Mesendoderm (in vitro differentiated cells): ENCODE measurements around the gene CXCR3.
A peak's percentile ranks its signal among the peaks of the same experiment; 100 is the strongest.

ENCODE experiments used
- DNase-seq: peaks from one replicate; pipeline ENCODE4 v3.0.0; 2013
- H2AK5ac ChIP-seq: 2 replicates; pipeline ENCODE4 v1.6.1; 2013; ENCODE audit warnings: low read length, inconsistent platforms
- H2BK120ac ChIP-seq: 2 replicates; pipeline ENCODE4 v1.6.1; 2013; ENCODE audit warnings: low read depth, mild to moderate bottlenecking, low read length, moderate library complexity, mixed read lengths
- H2BK15ac ChIP-seq: replicated peaks from 2 replicates; pipeline ENCODE4 v1.6.1; 2013; ENCODE audit warnings: low read depth, mild to moderate bottlenecking, moderate library complexity
- H2BK5ac ChIP-seq: 2 replicates; pipeline ENCODE4 v1.6.1; 2013; ENCODE audit warnings: low read length, inconsistent platforms
- H3K18ac ChIP-seq: 2 replicates; pipeline ENCODE4 v1.6.1; 2013; ENCODE audit warnings: mild to moderate bottlenecking, low read length, mixed read lengths
- H3K23ac ChIP-seq: one replicate; pipeline ENCODE4 v1.6.1; 2013; ENCODE audit warnings: low read length
- H3K27ac ChIP-seq: 2 replicates; pipeline ENCODE4 v1.5.1; 2013; ENCODE audit warnings: low read depth, mild to moderate bottlenecking, inconsistent platforms, low read length, moderate library complexity
- H3K27me3 ChIP-seq: 2 replicates; pipeline ENCODE4 v1.6.1; 2013; ENCODE audit warnings: low read length, control low read depth, mild to moderate bottlenecking, inconsistent platforms; ENCODE audit not compliant: insufficient read depth, poor library complexity
- H3K36me3 ChIP-seq: 2 replicates; pipeline ENCODE4 v1.6.1; 2013; ENCODE audit warnings: low read length, inconsistent platforms; ENCODE audit not compliant: control insufficient read depth, insufficient read depth
- H3K4ac ChIP-seq: one replicate; pipeline ENCODE4 v1.6.1; 2013; ENCODE audit warnings: low read depth, mild to moderate bottlenecking, low read length, moderate library complexity
- H3K4me1 ChIP-seq: 2 replicates; pipeline ENCODE4 v1.6.1; 2013; ENCODE audit warnings: low read depth, low read length, inconsistent platforms; ENCODE audit not compliant: control insufficient read depth
- H3K4me2 ChIP-seq: 2 replicates; pipeline ENCODE4 v1.6.1; 2013; ENCODE audit warnings: low read length
- H3K4me3 ChIP-seq: 2 replicates; pipeline ENCODE4 v1.5.1; 2013; ENCODE audit warnings: mild to moderate bottlenecking, low read length
- H3K56ac ChIP-seq: one replicate; pipeline ENCODE4 v1.6.1; 2013; ENCODE audit warnings: low read length
- H3K79me1 ChIP-seq: 2 replicates; pipeline ENCODE4 v1.6.1; 2013; ENCODE audit warnings: low read length, inconsistent platforms
- H3K79me2 ChIP-seq: 2 replicates; pipeline ENCODE4 v1.6.1; 2013; ENCODE audit warnings: mild to moderate bottlenecking, low read length; ENCODE audit not compliant: control insufficient read depth, insufficient read depth
- H3K9ac ChIP-seq: 2 replicates; pipeline ENCODE4 v1.6.1; 2013; ENCODE audit warnings: low read length, inconsistent platforms
- H4K5ac ChIP-seq: one replicate; pipeline ENCODE4 v1.6.1; 2013; ENCODE audit warnings: low read length
- H4K8ac ChIP-seq: one replicate; pipeline ENCODE4 v1.6.1; 2013; ENCODE audit warnings: low read depth, mild to moderate bottlenecking, control low read depth, low read length, moderate library complexity
- WGBS: extraction: QIAGEN DNeasy Blood & Tissue Kit; methylation state at CpG from one replicate; pipeline ENCODE4 v1.1.7; 2013; ENCODE audit warnings: low lambda C conversion rate, missing lambda C conversion rate; ENCODE audit not compliant: insufficient coverage; ENCODE audit errors: extremely low coverage; 5-methylcytosine and 5-hydroxymethylcytosine counted together

The CXCR3 gene

DNA sequence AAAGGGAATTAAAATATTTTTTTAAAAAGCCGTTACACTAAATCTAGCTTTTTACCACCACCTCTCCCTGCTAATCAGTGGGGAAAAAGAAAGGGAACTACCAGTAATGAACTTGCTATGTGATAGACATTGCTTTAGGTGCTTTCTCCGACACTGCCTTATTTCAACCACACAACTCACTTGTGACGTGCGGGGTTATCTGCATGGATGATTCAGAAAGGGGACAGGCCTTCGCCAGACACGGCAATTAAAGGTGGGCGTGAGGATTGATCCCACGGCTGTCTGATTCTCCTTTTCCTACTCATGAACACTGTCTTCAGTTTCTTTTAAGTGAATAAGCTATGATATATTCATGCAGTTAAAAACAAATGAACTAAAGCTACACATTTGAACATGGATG lies 882 bp upstream of the CXCR3 start:
- Histone ChIP-seq H3K56ac (no peak overlapping the region), H3K23ac (no peak overlapping the region), H2BK5ac (no peak overlapping the region), H4K5ac (no peak overlapping the region), H2BK120ac (no peak overlapping the region), H3K4me3 (no peak overlapping the region), H3K4me1 (no peaks in the 10 kb centered on the region), H3K27me3 (no peaks in the 10 kb centered on the region), H3K79me1 (no peaks in the 10 kb centered on the region), H3K4me2 (no peak overlapping the region), H3K18ac (no peak overlapping the region), H3K79me2 (no peaks in the 10 kb centered on the region), H3K27ac (no peak overlapping the region), H2AK5ac (no peak overlapping the region), H2BK15ac (no peak overlapping the region), H4K8ac (no peak overlapping the region), H3K36me3 (no peaks in the 10 kb centered on the region), H3K9ac (no peak overlapping the region), H3K4ac (no peak overlapping the region)
- WGBS, result no CpG with 5 or more reads among the region's 8 CpGs
- DNase-seq, result no peak

DNA sequence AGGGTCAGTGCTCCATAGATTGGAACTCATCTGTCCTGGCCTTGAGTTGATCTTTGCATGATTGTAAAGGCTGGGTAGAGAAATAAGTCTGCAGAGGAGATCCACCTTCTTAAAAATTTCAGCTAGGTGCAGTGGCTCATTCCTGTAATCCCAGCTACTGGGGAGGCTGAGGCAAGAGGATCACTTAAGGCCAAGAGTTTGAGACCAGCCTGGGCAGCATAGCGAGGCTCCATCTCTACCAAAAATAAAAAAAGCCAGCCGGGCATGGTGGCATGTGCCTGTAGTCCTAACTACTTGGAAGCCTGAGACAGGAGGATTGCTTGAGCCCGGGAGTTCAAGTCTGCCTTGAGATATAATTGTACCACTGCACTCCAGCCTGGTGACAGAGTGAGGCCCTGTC lies 476 bp upstream of the CXCR3 start:
- Histone ChIP-seq H3K36me3 (no peaks in the 10 kb centered on the region), H2AK5ac (no peak overlapping the region), H3K27me3 (no peaks in the 10 kb centered on the region), H3K4ac (no peak overlapping the region), H3K9ac (no peak overlapping the region), H2BK5ac (no peak overlapping the region), H3K18ac (no peak overlapping the region), H4K5ac (no peak overlapping the region), H4K8ac (no peak overlapping the region), H2BK120ac (no peak overlapping the region), H3K27ac (no peak overlapping the region), H2BK15ac (no peak overlapping the region), H3K4me1 (no peaks in the 10 kb centered on the region), H3K79me2 (no peaks in the 10 kb centered on the region), H3K79me1 (no peaks in the 10 kb centered on the region), H3K4me2 (no peak overlapping the region), H3K56ac (no peak overlapping the region), H3K4me3 (no peak overlapping the region), H3K23ac (no peak overlapping the region)
- WGBS, result no CpG with 5 or more reads among the region's 3 CpGs
- DNase-seq, result no peak

DNA sequence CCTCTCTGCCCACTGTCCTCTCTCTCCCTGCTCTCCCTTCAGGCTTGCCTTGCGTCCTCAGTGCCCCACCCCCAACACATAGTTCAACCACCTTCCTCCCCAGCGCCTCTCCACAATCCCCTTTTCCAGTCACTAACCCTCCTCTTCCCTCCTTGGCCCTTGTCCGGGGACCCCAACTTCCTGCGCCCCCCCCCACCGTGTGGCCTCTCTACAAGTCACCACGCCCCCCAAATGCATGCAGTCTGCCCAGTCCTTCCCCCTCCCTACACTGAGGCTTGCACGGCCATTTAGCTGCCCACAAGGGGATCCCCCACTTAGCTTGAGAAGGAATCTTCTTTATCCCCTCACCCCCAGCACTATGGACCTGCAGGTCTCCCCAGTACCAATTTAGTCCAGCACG lies 569 bp downstream of the CXCR3 start:
- Histone ChIP-seq H3K56ac (no peak overlapping the region), H2AK5ac (no peak overlapping the region), H3K79me2 (no peaks in the 10 kb centered on the region), H3K4ac (no peak overlapping the region), H3K4me2 (no peak overlapping the region), H3K23ac (no peak overlapping the region), H3K27ac (no peak overlapping the region), H3K4me3 (no peak overlapping the region), H3K4me1 (no peaks in the 10 kb centered on the region), H2BK5ac (no peak overlapping the region), H2BK120ac (no peak overlapping the region), H3K18ac (no peak overlapping the region), H2BK15ac (no peak overlapping the region), H3K79me1 (no peaks in the 10 kb centered on the region), H3K36me3 (no peaks in the 10 kb centered on the region), H4K5ac (no peak overlapping the region), H3K9ac (no peak overlapping the region), H4K8ac (no peak overlapping the region), H3K27me3 (no peaks in the 10 kb centered on the region)
- no CpG with 5 or more reads among the region's 8 CpGs for WGBS
- DNase-seq, result no peak

DNA sequence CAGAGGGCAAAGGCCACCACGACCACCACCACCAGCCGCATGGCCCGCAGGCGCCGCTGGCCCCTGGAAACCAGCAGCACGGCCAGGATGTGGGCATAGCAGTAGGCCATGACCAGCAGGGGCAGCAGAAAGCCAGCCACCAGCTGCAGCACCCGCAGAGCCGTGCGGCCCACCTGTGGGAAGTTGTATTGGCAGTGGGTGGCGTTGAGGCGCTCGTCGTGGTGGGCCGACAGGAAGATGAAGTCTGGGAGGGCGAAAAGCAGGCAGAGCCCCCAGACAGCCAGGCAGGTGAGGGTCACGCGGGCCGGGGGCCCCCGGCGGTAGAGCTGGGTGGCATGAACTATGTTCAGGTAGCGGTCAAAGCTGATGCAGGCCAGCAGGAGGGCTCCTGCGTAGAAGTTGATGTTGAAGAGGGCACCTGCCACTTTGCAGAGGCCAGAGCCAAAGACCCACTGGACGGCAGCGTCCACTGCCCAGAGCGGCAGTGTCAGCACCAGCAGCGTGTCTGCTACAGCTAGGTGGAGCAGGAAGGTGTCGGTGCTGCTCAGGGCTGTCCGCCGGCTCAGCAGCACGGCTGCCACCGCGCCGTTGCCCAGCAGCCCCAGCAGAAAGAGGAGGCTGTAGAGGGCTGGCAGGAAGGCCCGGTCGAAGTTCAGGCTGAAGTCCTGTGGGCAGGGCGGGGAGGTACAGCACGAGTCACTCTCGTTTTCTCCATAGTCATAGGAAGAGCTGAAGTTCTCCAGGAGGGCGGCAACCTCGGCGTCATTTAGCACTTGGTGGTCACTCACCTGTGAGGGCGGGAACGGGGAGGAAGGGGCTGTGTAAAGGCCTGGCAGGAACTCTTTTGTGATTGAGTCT lies 1.4 kb downstream of the CXCR3 start:
- H3K56ac ChIP-seq, result no peak overlapping the region
- no peak overlapping the region for H3K4ac ChIP-seq
- H3K4me2 ChIP-seq, result no peak overlapping the region
- WGBS, result no CpG with 5 or more reads among the region's 43 CpGs
- no peak overlapping the region for H4K8ac ChIP-seq
- no peak overlapping the region for H2BK120ac ChIP-seq
- no peaks in the 10 kb centered on the region for H3K36me3 ChIP-seq
- H3K23ac ChIP-seq, result no peak overlapping the region
- H3K27me3 ChIP-seq, result no peaks in the 10 kb centered on the region
- H3K4me3 ChIP-seq, result no peak overlapping the region
- H3K79me2 ChIP-seq, result no peaks in the 10 kb centered on the region
- no peak overlapping the region for H3K9ac ChIP-seq
- H4K5ac ChIP-seq, result no peak overlapping the region
- H2BK15ac ChIP-seq, result no peak overlapping the region
- no peaks in the 10 kb centered on the region for H3K79me1 ChIP-seq
- H3K4me1 ChIP-seq, result no peaks in the 10 kb centered on the region
- no peak overlapping the region for H3K27ac ChIP-seq
- DNase-seq, result peak; percentile 13
- no peak overlapping the region for H3K18ac ChIP-seq
- H2BK5ac ChIP-seq, result no peak overlapping the region
- no peak overlapping the region for H2AK5ac ChIP-seq

DNA sequence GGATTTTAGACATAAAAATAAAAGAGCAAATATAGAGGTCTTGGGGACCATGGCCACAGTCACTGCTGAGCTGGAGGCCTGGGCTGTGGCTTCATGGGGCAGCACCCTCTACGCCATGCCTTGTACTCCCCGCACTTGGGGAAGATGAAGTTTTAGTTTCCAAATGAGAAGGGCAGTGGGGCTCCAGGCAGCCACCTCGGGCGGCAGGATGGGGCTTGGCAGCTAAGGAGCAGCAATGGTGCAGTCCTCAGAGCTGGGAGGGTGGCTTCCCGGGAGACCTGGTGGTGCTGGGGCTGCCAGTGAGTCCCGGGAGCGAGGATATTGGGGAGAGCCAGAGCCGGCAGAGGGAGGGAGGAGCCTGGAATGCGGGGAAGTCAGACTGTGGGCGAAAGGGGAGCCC lies 2.4 kb downstream of the CXCR3 start:
- Histone ChIP-seq H2BK15ac (no peak overlapping the region), H4K5ac (no peak overlapping the region), H3K27ac (no peak overlapping the region), H3K23ac (no peak overlapping the region), H3K4ac (no peak overlapping the region), H2AK5ac (no peak overlapping the region), H3K36me3 (no peaks in the 10 kb centered on the region), H3K9ac (no peak overlapping the region), H3K56ac (no peak overlapping the region), H3K4me1 (no peaks in the 10 kb centered on the region), H3K18ac (no peak overlapping the region), H2BK120ac (no peak overlapping the region), H3K79me1 (no peaks in the 10 kb centered on the region), H3K4me3 (no peak overlapping the region), H3K79me2 (no peaks in the 10 kb centered on the region), H2BK5ac (no peak overlapping the region), H3K4me2 (no peak overlapping the region), H3K27me3 (no peaks in the 10 kb centered on the region), H4K8ac (no peak overlapping the region)
- WGBS, result no CpG with 5 or more reads among the region's 10 CpGs
- DNase-seq, result no peak

DNA sequence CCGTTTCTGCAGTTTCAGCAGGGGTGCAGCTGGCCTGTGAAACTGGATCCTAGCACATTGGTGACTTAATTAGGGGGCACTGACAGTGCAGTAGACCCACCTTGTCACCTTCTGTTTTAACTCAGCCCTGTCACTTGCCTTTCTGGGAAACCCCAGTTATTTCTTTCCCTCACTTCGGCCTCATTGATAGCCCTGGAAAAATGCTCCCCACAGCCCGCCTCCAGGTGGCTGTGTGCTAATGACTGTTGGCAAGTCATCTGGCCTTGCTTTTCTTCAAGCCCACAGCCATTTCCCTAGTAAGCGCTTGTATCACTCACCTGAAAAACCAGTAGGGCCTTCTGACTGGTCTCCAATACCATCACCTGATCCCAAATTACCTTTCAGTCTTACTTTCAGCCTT lies 3.3 kb downstream of the CXCR3 start:
- Histone ChIP-seq H3K27ac (no peak overlapping the region), H3K4me2 (no peak overlapping the region), H3K4me1 (no peaks in the 10 kb centered on the region), H3K4me3 (no peak overlapping the region), H4K8ac (no peak overlapping the region), H2BK5ac (no peak overlapping the region), H2BK120ac (no peak overlapping the region), H3K36me3 (no peaks in the 10 kb centered on the region), H2AK5ac (no peak overlapping the region), H3K9ac (no peak overlapping the region), H3K27me3 (no peaks in the 10 kb centered on the region), H3K79me1 (no peaks in the 10 kb centered on the region), H3K23ac (no peak overlapping the region), H3K4ac (no peak overlapping the region), H2BK15ac (no peak overlapping the region), H3K79me2 (no peaks in the 10 kb centered on the region), H3K56ac (no peak overlapping the region), H4K5ac (no peak overlapping the region), H3K18ac (no peak overlapping the region)
- DNase-seq, result no peak
- WGBS, result no CpG with 5 or more reads among the region's 4 CpGs
